ENCODE measurements around the gene ATR. TPM values are rescaled to one million over a fixed set of nuclear protein-coding genes. Genes with fewer than 3 reads are reported as not detected.
"Not testable (repeated sequence)": the region's sequence is repeated elsewhere in the genome, so short reads cannot be mapped to it uniquely, and the experiment has no call there.

ATR gene
- total and polyA plus RNA-seq, 2 donors (not counting 1 experiment from before 2014, with no cell fraction given) = 12.5 to 17.0 TPM

DNA sequence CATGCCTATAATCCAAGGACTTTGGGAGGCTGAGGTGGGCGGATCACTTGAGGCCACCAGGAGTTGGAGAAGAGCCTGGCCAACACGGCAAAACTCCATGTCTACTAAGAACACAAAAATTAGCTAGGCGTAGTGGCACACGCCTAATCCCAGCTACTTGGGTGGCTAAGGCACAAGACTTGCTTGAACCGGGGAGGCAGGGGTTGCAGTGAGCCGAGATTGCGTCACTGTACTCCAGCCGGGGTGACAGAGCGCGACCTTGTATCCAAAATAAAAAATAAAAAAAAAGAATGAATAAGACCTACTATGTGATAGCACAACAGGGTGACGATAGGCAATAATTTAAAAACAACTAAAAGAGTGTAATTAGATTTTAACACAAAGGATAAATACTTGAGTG is 134.2 kb downstream of the ATR start:
- Histone ChIP-seq H3K27ac (ENCODE audit: insufficient read depth, low read length) (no peak overlapping the region), H3K4me2 (ENCODE audit: extremely low read depth, insufficient read depth, low read length) (no peak overlapping the region), H2AFZ (ENCODE audit: low read length) (no peak overlapping the region), H3K9ac (ENCODE audit: insufficient read depth, low read length) (no peak overlapping the region), H3K9me3 (ENCODE audit: control insufficient read depth, insufficient read depth, low read depth, low read length) (no peaks in the 10 kb centered on the region), H4K20me1 (ENCODE audit: control insufficient read depth, extremely low read depth, insufficient read depth, low read length) (no peaks in the 10 kb centered on the region), H3K4me1 (ENCODE audit: control insufficient read depth, extremely low read depth, insufficient read depth, low read length) (peaks cover 6% of the 10 kb centered on the region), H3K79me2 (ENCODE audit: control insufficient read depth, insufficient read depth, low read length) (peaks cover 57% of the 10 kb centered on the region), H3K36me3 (ENCODE audit: control insufficient read depth, insufficient read depth, low read length) (no peaks in the 10 kb centered on the region), H3K27me3 (ENCODE audit: control insufficient read depth, insufficient read depth, low read length) (no peaks in the 10 kb centered on the region), H3K4me3 (replicated peaks in 1 of 4; ENCODE audit: control extremely low read depth in 1 of 4, insufficient read depth in 1 of 4, low read depth in 3 of 4, low read length in 4 of 4) (no peak overlapping the region)
- no peak for DNase-seq (ENCODE audit: low read depth in 2 of 2)
- no peak for TF ChIP-seq EZH2 (IDR thresholded peaks at IDR 0.05; ENCODE audit: low read length, missing control alignments)
- TF ChIP-seq, protein P1, sequence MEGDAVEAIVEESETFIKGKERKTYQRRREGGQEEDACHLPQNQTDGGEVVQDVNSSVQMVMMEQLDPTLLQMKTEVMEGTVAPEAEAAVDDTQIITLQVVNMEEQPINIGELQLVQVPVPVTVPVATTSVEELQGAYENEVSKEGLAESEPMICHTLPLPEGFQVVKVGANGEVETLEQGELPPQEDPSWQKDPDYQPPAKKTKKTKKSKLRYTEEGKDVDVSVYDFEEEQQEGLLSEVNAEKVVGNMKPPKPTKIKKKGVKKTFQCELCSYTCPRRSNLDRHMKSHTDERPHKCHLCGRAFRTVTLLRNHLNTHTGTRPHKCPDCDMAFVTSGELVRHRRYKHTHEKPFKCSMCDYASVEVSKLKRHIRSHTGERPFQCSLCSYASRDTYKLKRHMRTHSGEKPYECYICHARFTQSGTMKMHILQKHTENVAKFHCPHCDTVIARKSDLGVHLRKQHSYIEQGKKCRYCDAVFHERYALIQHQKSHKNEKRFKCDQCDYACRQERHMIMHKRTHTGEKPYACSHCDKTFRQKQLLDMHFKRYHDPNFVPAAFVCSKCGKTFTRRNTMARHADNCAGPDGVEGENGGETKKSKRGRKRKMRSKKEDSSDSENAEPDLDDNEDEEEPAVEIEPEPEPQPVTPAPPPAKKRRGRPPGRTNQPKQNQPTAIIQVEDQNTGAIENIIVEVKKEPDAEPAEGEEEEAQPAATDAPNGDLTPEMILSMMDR (conservative IDR thresholded peaks at IDR 0.05 in 1 of 2, IDR thresholded peaks at IDR 0.05 in 1 of 2; ENCODE audit: low read depth in 1 of 2, low read length in 2 of 2) = no peak

GRCh38 chr3:142443060-142443459 is 135.5 kb downstream of the ATR start:
- not testable (repeated sequence) for DNase-seq (ENCODE audit: low read depth in 2 of 2); H3K27me3 ChIP-seq (ENCODE audit: control insufficient read depth, insufficient read depth, low read length); H3K4me1 ChIP-seq (ENCODE audit: control insufficient read depth, extremely low read depth, insufficient read depth, low read length); H3K9me3 ChIP-seq (ENCODE audit: control insufficient read depth, insufficient read depth, low read depth, low read length); H3K9ac ChIP-seq (ENCODE audit: insufficient read depth, low read length); H4K20me1 ChIP-seq (ENCODE audit: control insufficient read depth, extremely low read depth, insufficient read depth, low read length); H3K4me3 ChIP-seq (replicated peaks in 1 of 4; ENCODE audit: control extremely low read depth in 1 of 4, insufficient read depth in 1 of 4, low read depth in 3 of 4, low read length in 4 of 4); H3K4me2 ChIP-seq (ENCODE audit: extremely low read depth, insufficient read depth, low read length); H3K27ac ChIP-seq (ENCODE audit: insufficient read depth, low read length); H3K36me3 ChIP-seq (ENCODE audit: control insufficient read depth, insufficient read depth, low read length); H2AFZ ChIP-seq (ENCODE audit: low read length)
- H3K79me2 ChIP-seq (ENCODE audit: control insufficient read depth, insufficient read depth, low read length) = peaks cover 58% of the 10 kb centered on the region

GRCh38 chr3:142439499-142440220 is 138.9 kb downstream of the ATR start:
- not testable (repeated sequence) for H3K4me2 ChIP-seq (ENCODE audit: extremely low read depth, insufficient read depth, low read length); H3K4me1 ChIP-seq (ENCODE audit: control insufficient read depth, extremely low read depth, insufficient read depth, low read length); H3K27me3 ChIP-seq (ENCODE audit: control insufficient read depth, insufficient read depth, low read length); H2AFZ ChIP-seq (ENCODE audit: low read length); H3K9ac ChIP-seq (ENCODE audit: insufficient read depth, low read length); H4K20me1 ChIP-seq (ENCODE audit: control insufficient read depth, extremely low read depth, insufficient read depth, low read length); H3K9me3 ChIP-seq (ENCODE audit: control insufficient read depth, insufficient read depth, low read depth, low read length); DNase-seq (ENCODE audit: low read depth in 2 of 2); H3K36me3 ChIP-seq (ENCODE audit: control insufficient read depth, insufficient read depth, low read length); H3K4me3 ChIP-seq (replicated peaks in 1 of 4; ENCODE audit: control extremely low read depth in 1 of 4, insufficient read depth in 1 of 4, low read depth in 3 of 4, low read length in 4 of 4); H3K27ac ChIP-seq (ENCODE audit: insufficient read depth, low read length)
- peaks cover 40% of the 10 kb centered on the region for H3K79me2 ChIP-seq (ENCODE audit: control insufficient read depth, insufficient read depth, low read length)

DNA sequence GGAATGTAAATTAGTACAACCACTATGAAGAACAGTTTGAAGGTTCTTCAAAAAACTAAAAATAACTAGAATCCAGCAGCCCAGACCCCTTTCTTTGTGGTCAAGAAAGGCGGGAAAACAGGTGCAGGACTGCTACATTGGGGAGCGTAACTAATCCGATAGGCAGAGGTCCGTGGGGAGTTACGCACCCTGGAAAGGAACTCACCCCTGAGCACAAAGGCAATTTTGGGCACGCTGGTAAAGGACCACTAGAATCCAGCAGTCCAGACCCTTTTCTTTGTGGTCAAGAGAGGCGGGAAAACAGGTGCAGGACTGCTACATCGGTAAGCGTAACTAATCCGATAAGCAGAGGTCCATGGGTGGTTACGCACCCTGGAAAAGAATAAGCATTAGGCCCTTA is 140.4 kb downstream of the ATR start:
- H3K36me3 ChIP-seq (ENCODE audit: control insufficient read depth, insufficient read depth, low read length); H2AFZ ChIP-seq (ENCODE audit: low read length); H3K4me1 ChIP-seq (ENCODE audit: control insufficient read depth, extremely low read depth, insufficient read depth, low read length); H3K4me2 ChIP-seq (ENCODE audit: extremely low read depth, insufficient read depth, low read length); H3K9me3 ChIP-seq (ENCODE audit: control insufficient read depth, insufficient read depth, low read depth, low read length); H3K4me3 ChIP-seq (replicated peaks in 1 of 4; ENCODE audit: control extremely low read depth in 1 of 4, insufficient read depth in 1 of 4, low read depth in 3 of 4, low read length in 4 of 4); DNase-seq (ENCODE audit: low read depth in 2 of 2); H3K27me3 ChIP-seq (ENCODE audit: control insufficient read depth, insufficient read depth, low read length); H4K20me1 ChIP-seq (ENCODE audit: control insufficient read depth, extremely low read depth, insufficient read depth, low read length); H3K9ac ChIP-seq (ENCODE audit: insufficient read depth, low read length); H3K27ac ChIP-seq (ENCODE audit: insufficient read depth, low read length): not testable (repeated sequence)
- H3K79me2 ChIP-seq (ENCODE audit: control insufficient read depth, insufficient read depth, low read length) = peaks cover 25% of the 10 kb centered on the region
